ENCODE results near the gene BCL11A. TPM values are rescaled to one million over a fixed set of nuclear protein-coding genes. Genes with fewer than 3 reads are reported as not detected.

The BCL11A gene
- total and polyA plus RNA-seq, 12 donors: 3.2 to 38.5 (median 22.7) TPM

DNA sequence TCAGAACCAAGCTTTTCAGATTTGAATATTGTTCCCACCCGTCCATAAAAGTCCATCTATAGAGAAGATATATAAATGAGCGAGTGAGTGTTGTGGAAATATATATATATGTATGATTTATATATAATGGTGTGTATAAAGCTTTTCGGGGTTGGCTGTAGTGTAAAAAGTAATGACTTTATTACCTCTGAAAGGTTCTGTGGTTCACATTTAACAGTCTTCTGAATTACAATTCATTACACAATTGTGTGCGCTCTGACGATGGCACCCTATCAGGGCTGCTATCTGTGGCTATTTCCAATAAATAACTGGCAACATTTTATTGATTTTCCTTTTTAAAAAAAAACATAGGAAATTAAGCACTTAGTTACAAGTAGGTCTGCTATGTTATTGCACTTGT is 2.7 kb upstream of the BCL11A start:
- H3K27ac ChIP-seq: no peak overlapping the region
- no peak for ATAC-seq
- H3K27me3 ChIP-seq: peaks cover 0 to 91% (median 71%) of the 10 kb centered on the region in 7 donors
- H3K9me3 ChIP-seq: no peaks in the 10 kb centered on the region
- TF ChIP-seq CTCF (IDR thresholded peaks at IDR 0.05): no peak
- no peak for DNase-seq
- H3K4me1 ChIP-seq: peaks cover 0 to 56% (median 38%) of the 10 kb centered on the region in 9 donors
- intact Hi-C loops (cut with DNase I): loop anchor here in 4 of 10 donors (10.0 kb wide), 2 partner anchors 221 to 1251 kb away; no protein-coding TSS in a partner anchor
- peak overlapping the region in 7 of 10 donors; percentile 25 to 40 (median 34) for H3K4me3 ChIP-seq
- no peaks in the 10 kb centered on the region for H3K36me3 ChIP-seq
- WGBS, 2 donors: 49 to 53% methylated on average over 5 of the region's 5 CpGs

DNA sequence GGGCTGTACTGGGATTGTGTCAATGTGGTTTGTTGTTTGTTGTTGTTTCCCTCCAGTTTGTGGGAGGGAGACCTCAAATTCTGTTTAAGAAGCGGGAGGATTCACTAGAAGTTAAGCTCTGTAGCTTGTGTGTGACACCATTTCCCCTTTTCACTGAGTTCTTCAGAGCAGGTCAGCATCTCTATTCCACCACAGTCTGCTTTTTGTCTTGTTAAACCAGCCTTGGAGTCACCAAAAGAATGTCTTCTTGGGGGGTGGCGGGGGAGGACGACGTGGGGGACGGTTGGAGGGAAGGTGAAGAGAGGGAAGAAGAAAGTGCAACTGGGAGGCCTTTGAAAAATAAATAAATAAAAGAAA is 2.3 kb upstream of the BCL11A start:
- TF ChIP-seq CTCF (IDR thresholded peaks at IDR 0.05): no peak
- intact Hi-C loops (cut with DNase I): loop anchor here in 4 of 10 donors (10.0 kb wide), 2 partner anchors 221 to 1251 kb away; no protein-coding TSS in a partner anchor
- ATAC-seq: no peak
- Histone ChIP-seq H3K9me3 (no peaks in the 10 kb centered on the region), H3K36me3 (no peaks in the 10 kb centered on the region), H3K4me3 (peak overlapping the region in 8 of 10 donors; percentile 45 to 80 (median 68)), H3K27ac (peak overlapping the region in 2 of 10 donors; percentile 69 to 70), H3K27me3 (peaks cover 0 to 93% (median 74%) of the 10 kb centered on the region in 7 donors), H3K4me1 (peaks cover 0 to 61% (median 38%) of the 10 kb centered on the region in 9 donors)
- DNase-seq: no peak
- 23 to 37% methylated on average over 5 of the region's 5 CpGs for WGBS, 2 donors

GRCh38 chr2:60555066-60555782 is 1.8 kb upstream of the BCL11A start:
- Histone ChIP-seq H3K4me1 (peaks cover 0 to 65% (median 41%) of the 10 kb centered on the region in 9 donors), H3K36me3 (no peaks in the 10 kb centered on the region), H3K27ac (peak overlapping the region in 8 of 10 donors; percentile 19 to 82 (median 70)), H3K4me3 (peak overlapping the region; percentile 45 to 80 (median 68)), H3K9me3 (no peaks in the 10 kb centered on the region), H3K27me3 (peaks cover 0 to 94% (median 80%) of the 10 kb centered on the region in 7 donors)
- WGBS, 2 donors: 1% methylated on average over 41 to 43 of the region's 43 CpGs
- peak in 3 of 9 donors; percentile 23 to 26 (median 25) for TF ChIP-seq CTCF (IDR thresholded peaks at IDR 0.05)
- intact Hi-C loops (cut with DNase I): loop anchor here in 4 of 10 donors (10.0 kb wide), 2 partner anchors 220 to 1250 kb away; no protein-coding TSS in a partner anchor
- DNase-seq (peak; percentile 33 to 48), ATAC-seq (peak; percentile 6 to 51 (median 29))

DNA sequence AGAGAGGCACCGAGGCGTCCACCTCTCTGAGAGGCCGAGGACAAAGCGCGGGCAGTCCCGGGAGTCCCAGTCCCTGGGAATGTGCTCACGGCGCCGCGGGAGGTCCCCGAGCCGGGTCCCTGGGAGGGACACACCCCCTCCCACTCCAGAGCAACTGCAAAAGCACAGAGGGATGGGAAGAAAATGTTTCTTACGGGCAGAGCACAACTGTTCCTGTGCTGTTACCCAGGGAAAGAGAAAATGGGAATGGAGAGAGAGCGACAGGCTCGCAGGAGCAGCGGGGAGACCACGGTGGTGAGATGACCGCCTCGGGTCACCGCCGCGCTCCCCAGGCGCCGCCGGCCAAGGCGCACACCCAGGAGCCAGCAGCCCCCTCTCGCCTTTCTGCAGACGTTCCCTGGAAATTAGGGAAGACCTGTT is 1.2 kb upstream of the BCL11A start:
- ATAC-seq (peak in 6 of 8 donors; percentile 2 to 32 (median 10)), DNase-seq (no peak)
- intact Hi-C loops (cut with DNase I): loop anchor here in 7 of 10 donors (5.0 to 10.0 kb wide), 4 partner anchors 217 to 1252 kb away; no protein-coding TSS in a partner anchor
- Histone ChIP-seq H3K9me3 (no peaks in the 10 kb centered on the region), H3K4me1 (peaks cover 0 to 66% (median 43%) of the 10 kb centered on the region in 9 donors), H3K4me3 (peak overlapping the region; percentile 45 to 80 (median 68)), H3K27ac (peak overlapping the region in 9 of 10 donors; percentile 19 to 82 (median 70)), H3K36me3 (no peaks in the 10 kb centered on the region), H3K27me3 (peaks cover 0 to 97% (median 85%) of the 10 kb centered on the region in 7 donors)
- WGBS, 2 donors: 0% methylated on average over 25 to 28 of the region's 28 CpGs
- no peak for TF ChIP-seq CTCF (IDR thresholded peaks at IDR 0.05)

Measured in heart right ventricle (tissue), 16 donors.